GM12878 (cell line): ENCODE data around the gene BICDL2. TPM values are rescaled to one million over a fixed set of nuclear protein-coding genes. Genes with fewer than 3 reads are reported as not detected.

Source experiments
- ATAC-seq: fragments of 200-7000 bp; cut with Tn5 transposase; 3 replicates; pipeline ENCODE4 v1.9.1; 2020; ENCODE audit warnings: mild to moderate bottlenecking, moderate library complexity
- BruUV-seq: library from RNA; stranded (reverse); fragments of 400-500 nt; replicated peaks from 2 replicates; lab custom pipeline; 2021; lab: Mats Ljungman, UMichigan
- CTCF ChIA-PET: fragments of 300-600 bp; sonication (Branson Sonifier 250); formaldehyde crosslinking; extraction: SDS; loops from one replicate; lab custom pipeline; 2021; ENCODE audit warnings: inconsistent platforms; lab: Yijun Ruan, JAX
- POLR2A ChIA-PET: fragments of 350-600 bp; formaldehyde crosslinking; extraction: SDS; loops from one replicate; lab custom pipeline; 2021; ENCODE audit warnings: inconsistent platforms; lab: Charles Lee
- RAD21 ChIA-PET: fragments of 300-600 bp; sonication (Branson Sonifier 250); formaldehyde crosslinking; loops from one replicate; lab custom pipeline; 2023; ENCODE audit warnings: antibody characterized with exemption; ENCODE audit not compliant: unreplicated experiment; lab: Charles Lee
- SMC1A ChIA-PET: fragments of 300-600 bp; sonication (Branson Sonifier 250); formaldehyde crosslinking; loops from one replicate; lab custom pipeline; 2023; ENCODE audit not compliant: unreplicated experiment, uncharacterized antibody; lab: Charles Lee
- DNase-seq: peaks from one replicate; pipeline ENCODE4 v3.0.0-alpha.2; 2011; ENCODE audit warnings: low read depth, low spot score
- FAIRE-seq: peaks from 3 replicates; lab custom pipeline; 2011; peaks lifted over from hg19 to GRCh38; lab: Jason Lieb, UNC
- H2AFZ ChIP-seq: 2 replicates; pipeline ENCODE4 v1.6.0; 2011; ENCODE audit warnings: low read depth, low read length, control low read depth; ENCODE audit not compliant: control insufficient read depth
- H3K27ac ChIP-seq: 2 replicates; pipeline ENCODE4 v1.5.1; 2011; ENCODE audit warnings: control low read depth; ENCODE audit not compliant: control insufficient read depth, insufficient read depth
- H3K27me3 ChIP-seq, 2 experiments: replicated peaks in 1 of 2; 2 replicates each; pipeline versions ENCODE4 v1.6.0 to v1.6.1; 2011; ENCODE audit warnings: low read length in 1 of 2; ENCODE audit not compliant: control insufficient read depth in 2 of 2, insufficient read depth in 2 of 2
- H3K36me3 ChIP-seq, 2 experiments: 2 replicates each; pipeline ENCODE4 v1.5.1; 2011; ENCODE audit warnings: low read length in 1 of 2; ENCODE audit not compliant: control insufficient read depth in 2 of 2, insufficient read depth in 2 of 2
- H3K4me1 ChIP-seq: 2 replicates; pipeline ENCODE4 v1.6.1; 2011; ENCODE audit warnings: mild to moderate bottlenecking, low read length, moderate library complexity, mixed read lengths; ENCODE audit not compliant: control insufficient read depth, insufficient read depth
- H3K4me2 ChIP-seq: 2 replicates; pipeline ENCODE4 v1.6.0; 2011; ENCODE audit warnings: control low read depth; ENCODE audit not compliant: control insufficient read depth, insufficient read depth
- H3K4me3 ChIP-seq: fragments of 200-600 bp; sonication (generic); 2 replicates; pipeline ENCODE4 v1.5.1; 2016
- H3K79me2 ChIP-seq: 2 replicates; pipeline ENCODE4 v1.6.0; 2011; ENCODE audit warnings: low read length; ENCODE audit not compliant: control insufficient read depth, insufficient read depth
- H3K9ac ChIP-seq: 2 replicates; pipeline ENCODE4 v1.8.0; 2011; ENCODE audit warnings: low read length, control low read depth, mixed read lengths; ENCODE audit not compliant: control insufficient read depth, insufficient read depth
- H3K9me3 ChIP-seq: replicated peaks from 3 replicates; pipeline ENCODE4 v1.5.1; 2011; ENCODE audit warnings: mild to moderate bottlenecking, low read length; ENCODE audit not compliant: control insufficient read depth, insufficient read depth
- H4K20me1 ChIP-seq: 2 replicates; pipeline ENCODE4 v1.6.0; 2011; ENCODE audit not compliant: control insufficient read depth, insufficient read depth
- IKZF2 ChIP-seq, 2 experiments: fragments of 450-650 bp; IDR thresholded peaks; 2 replicates each; pipeline ENCODE4 v1.6.1; 2017; ENCODE audit warnings: mild to moderate bottlenecking in 2 of 2, moderate library complexity in 2 of 2
- LARP7 ChIP-seq: fragments of 450-650 bp; IDR thresholded peaks from 2 replicates; pipeline ENCODE4 v1.6.1; 2017; ENCODE audit warnings: mild to moderate bottlenecking
- WGBS: methylation state at CpG from one replicate; pipeline ENCODE4 v1.1.6; 2016; ENCODE audit warnings: low lambda C conversion rate; ENCODE audit not compliant: insufficient replicate concordance, insufficient coverage; ENCODE audit errors: missing lambda C conversion rate; 5-methylcytosine and 5-hydroxymethylcytosine counted together
- in situ Hi-C: fragments of 300-500 bp; cut with MboI; formaldehyde crosslinking; loops from 9 replicates; pipeline ENCODE4 v1.14.3; 2018; ENCODE audit warnings: mixed read lengths
- intact Hi-C: fragments of 100-400 bp; cut with micrococcal nuclease; formaldehyde crosslinking; loops from one replicate; pipeline ENCODE4 v1.14.2; 2022; ENCODE audit not compliant: unreplicated experiment
- polyA plus RNA-seq, 11 experiments: library from polyadenylated mRNA; depleted of rRNA in 4 of 11; unstranded in 6 of 11; stranded (reverse) in 5 of 11; fragments of >200 nt; fragmentation: Nextera tagmentation in 4 of 11; fragmentation: Illumina TruSeq in 1 of 11; extraction: Ambion mirVana in 4 of 11; extraction: Trizol in 1 of 11; gene quantifications; 1 replicate in 1 of 11; 2 replicates in 10 of 11; pipeline versions ENCODE4 v1.2.1 to v1.2.3, GENCODE V29; 2011 to 2016; ENCODE audit warnings: inconsistent platforms in 2 of 11, missing spikeins in 2 of 11, low read depth in 1 of 11
- total RNA-seq, 4 experiments: library from RNA; depleted of rRNA in 3 of 4; stranded (reverse); fragments of >200 nt in 3 of 4; fragmentation: Illumina TruSeq in 1 of 4; extraction: Trizol in 1 of 4; gene quantifications; 2 replicates each; pipeline versions ENCODE4 v1.2.1 to v1.2.3, GENCODE V29; 2013 to 2021
- TF ChIP-seq, protein P1 (sequence below): fragments of 450-650 bp; IDR thresholded peaks from 2 replicates; pipeline ENCODE4 v1.6.1; 2017; ENCODE audit warnings: mild to moderate bottlenecking, low read depth, inconsistent platforms; ENCODE audit not compliant: poor library complexity, severe bottlenecking

Gene BICDL2
- total and polyA plus RNA-seq, 10 of the 15 experiments (the other 5 are each of a cell fraction or from before 2014, with no cell fraction given) = not detected

DNA sequence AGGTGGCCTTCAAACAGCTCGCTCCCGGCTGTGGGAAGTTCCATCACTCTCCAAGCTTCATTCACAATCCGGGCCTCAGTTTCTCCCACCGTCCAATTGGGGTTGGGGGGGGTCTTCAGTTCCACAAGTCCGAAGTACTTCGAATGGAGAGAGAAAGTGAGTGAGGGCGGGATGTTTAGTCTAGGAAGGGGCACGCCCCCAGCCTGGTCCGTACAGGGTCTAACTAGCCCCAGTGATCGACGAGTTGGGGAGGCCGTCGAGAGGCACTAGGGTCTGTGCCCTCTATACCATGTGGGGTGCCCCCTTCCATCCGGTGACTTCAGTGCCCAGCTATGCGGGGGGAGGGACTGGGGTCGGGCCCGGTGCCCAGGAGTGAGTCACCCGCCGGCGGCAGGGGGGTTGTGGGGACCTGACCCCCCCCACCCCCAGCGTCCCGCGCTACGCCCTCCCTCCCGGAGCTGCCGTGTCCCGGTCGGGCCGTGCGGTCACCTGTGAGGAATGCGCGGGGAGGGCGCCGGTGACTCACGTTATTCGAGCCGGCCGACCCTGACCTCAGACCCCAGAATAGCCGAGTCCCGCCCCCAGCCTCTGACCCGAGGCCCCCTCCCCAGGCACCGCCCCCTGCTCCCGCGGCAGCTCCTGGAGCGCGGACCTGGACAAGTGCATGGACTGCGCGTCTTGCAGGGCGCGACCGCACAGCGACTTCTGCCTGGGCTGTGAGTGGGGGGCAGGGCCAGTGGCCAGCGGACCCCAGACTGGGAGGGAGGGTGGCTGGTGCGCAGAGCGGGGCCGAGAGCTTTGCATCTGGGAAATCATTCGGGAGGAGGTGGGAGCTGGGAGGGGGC, 15.9 kb downstream of the BICDL2 start:
- intact Hi-C loops (no loop called here), in situ Hi-C loops (no loop called here)
- Histone ChIP-seq H3K4me2 (peak overlapping the region; percentile 83), H3K27ac (no peak overlapping the region), H3K27me3 (no peaks in the 10 kb centered on the region), H3K9me3 (no peaks in the 10 kb centered on the region), H4K20me1 (no peaks in the 10 kb centered on the region), H3K9ac (no peak overlapping the region; the same call in 1 of the 2 replicates), H3K36me3 (no peaks in the 10 kb centered on the region; a peak in 1 of 4 replicates), H3K4me1 (peaks cover 25% of the 10 kb centered on the region), H3K79me2 (no peaks in the 10 kb centered on the region), H2AFZ (peak overlapping the region; percentile 77), H3K4me3 (peak overlapping the region; percentile 73)
- FAIRE-seq (peak; percentile 27), DNase-seq (no peak), ATAC-seq (0 out of 3 replicates have a peak, but pooled peaks have one; percentile 1)
- TF ChIP-seq LARP7 (peak; percentile 4; the same call in 1 of the 2 replicates), IKZF2 (IDR thresholded peaks at IDR 0.05) (0 out of 4 replicates have a peak, but pooled peaks of 1 of the 2 experiments have one; percentile 8)
- TF ChIP-seq, protein P1, sequence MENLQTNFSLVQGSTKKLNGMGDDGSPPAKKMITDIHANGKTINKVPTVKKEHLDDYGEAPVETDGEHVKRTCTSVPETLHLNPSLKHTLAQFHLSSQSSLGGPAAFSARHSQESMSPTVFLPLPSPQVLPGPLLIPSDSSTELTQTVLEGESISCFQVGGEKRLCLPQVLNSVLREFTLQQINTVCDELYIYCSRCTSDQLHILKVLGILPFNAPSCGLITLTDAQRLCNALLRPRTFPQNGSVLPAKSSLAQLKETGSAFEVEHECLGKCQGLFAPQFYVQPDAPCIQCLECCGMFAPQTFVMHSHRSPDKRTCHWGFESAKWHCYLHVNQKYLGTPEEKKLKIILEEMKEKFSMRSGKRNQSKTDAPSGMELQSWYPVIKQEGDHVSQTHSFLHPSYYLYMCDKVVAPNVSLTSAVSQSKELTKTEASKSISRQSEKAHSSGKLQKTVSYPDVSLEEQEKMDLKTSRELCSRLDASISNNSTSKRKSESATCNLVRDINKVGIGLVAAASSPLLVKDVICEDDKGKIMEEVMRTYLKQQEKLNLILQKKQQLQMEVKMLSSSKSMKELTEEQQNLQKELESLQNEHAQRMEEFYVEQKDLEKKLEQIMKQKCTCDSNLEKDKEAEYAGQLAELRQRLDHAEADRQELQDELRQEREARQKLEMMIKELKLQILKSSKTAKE = no peak
- ChIA-PET CTCF (interaction anchor here (0.7 to 18.2 kb wide), 6 partner anchors 7 to 153 kb away, joined by 3 to 421 read pairs (median 6); no protein-coding TSS in a partner anchor), POLR2A (interaction anchor here (0.6 to 1.5 kb wide), 4 partner anchors 11 to 138 kb away, joined by 3 to 5 read pairs (median 4); partner anchors contain the start of gene FLYWCH2), RAD21 (interaction anchor here (1.1 to 2.2 kb wide), 7 partner anchors 7 to 38 kb away, joined by 3 to 21 read pairs (median 5); no protein-coding TSS in a partner anchor), SMC1A (interaction anchor here (1.3 to 10.1 kb wide), 2 partner anchors 16 to 109 kb away, joined by 3 to 91 read pairs; no protein-coding TSS in a partner anchor)
- BruUV-seq = no TSS peak
- WGBS = 1% methylated on average over 39 of the region's 57 CpGs
